Immature natural killer cell (primary cell): ENCODE results near the gene USP43. TPM values are rescaled to one million over a fixed set of nuclear protein-coding genes. Genes with fewer than 3 reads are reported as not detected.

Experiments used
- DNase-seq, 3 donors: peaks; one replicate each; pipeline ENCODE4 v3.0.0; 2022; ENCODE audit warnings: mixed read lengths in 1 of 3
- H3K27ac Mint-ChIP-seq, 6 donors: one replicate each; pipeline ENCODE4 v1.8.0; 2020; ENCODE audit warnings: mixed read lengths in 6 of 6, mild to moderate bottlenecking in 5 of 6, inconsistent platforms in 4 of 6, moderate library complexity in 3 of 6
- H3K27me3 Mint-ChIP-seq, 3 donors: one replicate each; pipeline ENCODE4 v1.8.0; 2020 to 2021; ENCODE audit warnings: low read depth in 3 of 3, mild to moderate bottlenecking in 3 of 3, mixed read lengths in 3 of 3, moderate library complexity in 3 of 3, inconsistent platforms in 1 of 3
- H3K36me3 Mint-ChIP-seq, 3 donors: one replicate each; pipeline ENCODE4 v1.8.0; 2020; ENCODE audit warnings: mixed read lengths in 3 of 3, inconsistent platforms in 2 of 3, mild to moderate bottlenecking in 2 of 3
- H3K4me1 Mint-ChIP-seq, 2 donors: one replicate each; pipeline ENCODE4 v1.8.0; 2020; ENCODE audit warnings: inconsistent platforms in 2 of 2, mild to moderate bottlenecking in 2 of 2, mixed read lengths in 2 of 2, moderate library complexity in 1 of 2
- H3K4me3 Mint-ChIP-seq, 5 donors: one replicate each; pipeline ENCODE4 v1.8.0; 2020; ENCODE audit warnings: mild to moderate bottlenecking in 5 of 5, mixed read lengths in 5 of 5, inconsistent platforms in 3 of 5, moderate library complexity in 3 of 5
- H3K9me3 Mint-ChIP-seq, 6 donors: one replicate each; pipeline ENCODE4 v1.8.0; 2020; ENCODE audit warnings: mild to moderate bottlenecking in 6 of 6, mixed read lengths in 6 of 6, inconsistent platforms in 4 of 6, moderate library complexity in 3 of 6
- polyA plus RNA-seq, 3 donors: library from polyadenylated mRNA; unstranded; fragments of 300-500 nt; fragmentation: Illumina TruSeq; gene quantifications; one replicate each; pipeline ENCODE4 v1.2.3, GENCODE V29; 2021

USP43 gene
- polyA plus RNA-seq, 3 donors from 2014 or later, result 0.14 to 0.29 TPM; not detected in 1

DNA sequence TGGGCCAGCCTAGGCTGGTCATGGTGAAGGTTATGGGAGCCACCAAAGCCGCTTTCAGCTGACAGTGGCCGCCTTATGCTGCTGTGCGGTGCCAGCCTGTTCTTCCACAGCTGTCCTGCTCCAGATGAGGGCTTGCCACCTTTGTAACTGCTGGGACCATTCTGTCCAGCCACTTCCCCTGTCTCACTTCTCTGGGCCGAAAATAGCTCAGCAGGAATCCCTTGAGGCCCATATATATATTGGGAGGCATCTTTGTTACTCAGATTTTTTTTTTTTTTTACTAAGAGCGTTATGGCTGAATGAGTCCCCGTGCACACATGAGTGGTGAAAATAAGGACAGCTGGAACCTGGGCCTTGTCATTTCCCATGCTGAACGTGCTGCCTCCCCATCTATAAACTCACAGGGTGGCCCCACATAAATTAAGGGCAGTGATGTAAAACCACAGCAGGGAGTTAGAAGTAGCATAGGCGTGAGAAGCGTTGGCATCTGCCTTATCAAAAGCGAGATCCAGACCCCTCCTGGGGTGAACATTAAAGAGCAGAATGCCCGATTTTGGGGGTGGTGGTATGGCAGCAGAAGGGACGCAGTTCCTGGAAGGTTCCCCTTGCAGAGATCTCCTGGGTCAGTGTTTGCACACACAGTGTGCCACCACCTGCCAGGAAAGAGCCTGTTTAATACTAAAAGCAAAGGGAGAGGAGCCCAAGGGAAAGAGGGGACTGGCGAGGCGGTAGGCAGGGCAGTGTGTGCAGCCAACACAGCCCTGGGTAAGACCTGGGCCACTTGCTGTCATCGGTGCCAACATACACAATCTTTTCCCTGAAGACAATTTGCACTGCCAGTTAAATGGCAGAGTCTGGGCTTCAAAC lies 57.8 kb downstream of the USP43 start:
- Mint-ChIP-seq H3K4me1 (no peaks in the 10 kb centered on the region), H3K27ac (no peak overlapping the region), H3K27me3 (peaks cover 0 to 4% (median 0%) of the 10 kb centered on the region in 3 donors), H3K4me3 (no peak overlapping the region), H3K9me3 (no peaks in the 10 kb centered on the region), H3K36me3 (peaks cover 0 to 16% (median 0%) of the 10 kb centered on the region in 3 donors)
- DNase-seq, result no peak

DNA sequence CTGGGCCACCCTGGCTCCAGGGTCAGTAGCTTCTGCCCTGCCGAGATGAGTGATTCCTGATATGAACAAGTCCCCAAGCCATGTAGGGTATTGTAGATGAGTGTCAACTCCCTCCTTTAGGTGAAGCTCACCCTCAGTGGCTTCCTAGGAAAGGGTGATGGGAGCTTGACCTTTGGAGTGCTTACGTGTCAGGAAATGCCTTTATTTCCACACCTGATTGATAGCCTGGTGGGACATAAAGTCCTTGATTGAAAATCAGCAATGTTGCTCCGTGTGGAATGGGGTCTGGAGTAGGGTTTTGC lies 58.4 kb downstream of the USP43 start:
- H3K4me1 Mint-ChIP-seq, result no peaks in the 10 kb centered on the region
- H3K27ac Mint-ChIP-seq, result no peak overlapping the region
- H3K4me3 Mint-ChIP-seq, result no peak overlapping the region
- peaks cover 0 to 15% (median 0%) of the 10 kb centered on the region in 3 donors for H3K36me3 Mint-ChIP-seq
- H3K9me3 Mint-ChIP-seq, result no peaks in the 10 kb centered on the region
- no peak for DNase-seq
- peaks cover 0 to 4% (median 0%) of the 10 kb centered on the region in 3 donors for H3K27me3 Mint-ChIP-seq

DNA sequence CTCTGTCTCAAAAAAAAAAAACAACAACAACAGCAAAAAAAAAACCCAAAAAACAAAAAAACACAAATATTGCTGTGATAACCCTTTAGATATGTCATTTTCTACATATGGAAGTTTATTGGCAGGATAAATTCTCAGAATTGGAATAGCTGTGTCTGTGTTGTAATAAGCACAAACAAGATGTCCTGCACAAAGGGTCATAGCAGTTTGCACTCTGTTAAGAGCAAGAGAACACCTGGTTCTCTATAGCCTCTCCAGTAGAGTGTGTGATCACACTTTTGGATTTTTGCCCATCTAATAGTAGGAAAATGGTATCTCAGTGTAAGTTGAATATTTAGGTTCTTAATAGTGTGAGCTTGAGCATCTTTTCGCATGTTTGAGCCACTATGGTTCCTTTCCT lies 60.4 kb downstream of the USP43 start:
- Mint-ChIP-seq H3K4me1 (no peaks in the 10 kb centered on the region), H3K27me3 (peaks cover 0 to 4% (median 0%) of the 10 kb centered on the region in 3 donors), H3K27ac (no peak overlapping the region), H3K9me3 (no peaks in the 10 kb centered on the region), H3K4me3 (no peak overlapping the region), H3K36me3 (peaks cover 0 to 15% (median 0%) of the 10 kb centered on the region in 3 donors)
- no peak for DNase-seq

DNA sequence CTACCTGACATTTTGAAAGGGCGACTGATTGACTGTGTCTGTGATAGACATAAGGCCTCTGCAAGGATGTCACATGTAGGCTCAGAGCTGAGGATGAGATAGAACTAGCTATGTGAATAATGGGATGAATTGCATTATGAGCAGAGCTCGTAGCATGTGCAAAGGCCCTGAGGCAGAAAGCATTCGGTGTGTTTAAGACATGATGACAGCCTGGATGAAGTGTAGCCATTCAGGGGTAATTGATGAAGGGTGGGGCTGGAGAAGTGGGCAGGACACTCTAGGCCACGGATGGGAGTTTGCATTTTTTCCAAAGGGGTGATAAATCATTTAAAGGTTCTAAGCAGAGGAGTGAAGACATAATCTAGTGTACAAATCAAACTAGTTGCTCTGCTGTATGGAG lies 62.6 kb downstream of the USP43 start:
- Mint-ChIP-seq H3K36me3 (peaks cover 0 to 14% (median 0%) of the 10 kb centered on the region in 3 donors), H3K4me3 (no peak overlapping the region), H3K4me1 (no peaks in the 10 kb centered on the region), H3K27me3 (peaks cover 0 to 4% (median 4%) of the 10 kb centered on the region in 3 donors), H3K9me3 (no peaks in the 10 kb centered on the region), H3K27ac (no peak overlapping the region)
- no peak for DNase-seq

DNA sequence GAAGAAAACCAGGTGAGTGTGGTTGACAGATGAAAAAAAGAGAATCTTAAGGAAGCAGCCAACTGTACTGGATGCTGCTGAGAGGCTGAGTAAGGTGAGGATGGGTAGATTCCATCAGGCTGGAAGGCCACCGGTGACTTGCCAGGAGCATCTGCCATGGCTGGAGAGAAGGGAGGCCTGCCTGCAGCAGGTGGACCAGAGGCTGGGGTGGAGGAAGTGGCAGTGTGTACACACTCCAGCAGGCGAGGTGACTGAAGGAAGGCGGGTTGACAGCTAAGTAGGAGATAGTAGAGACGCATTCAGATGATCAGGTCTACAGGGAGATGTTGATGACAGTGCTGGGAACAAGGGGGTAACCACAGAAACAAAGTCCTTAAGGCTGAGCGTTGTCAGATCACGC lies 69.5 kb downstream of the USP43 start:
- no peaks in the 10 kb centered on the region for H3K4me1 Mint-ChIP-seq
- no peak overlapping the region for H3K4me3 Mint-ChIP-seq
- no peaks in the 10 kb centered on the region for H3K9me3 Mint-ChIP-seq
- H3K27ac Mint-ChIP-seq, result no peak overlapping the region
- DNase-seq, result no peak
- peaks cover 0 to 6% (median 0%) of the 10 kb centered on the region in 3 donors for H3K36me3 Mint-ChIP-seq
- peaks cover 0 to 7% (median 2%) of the 10 kb centered on the region in 3 donors for H3K27me3 Mint-ChIP-seq

DNA sequence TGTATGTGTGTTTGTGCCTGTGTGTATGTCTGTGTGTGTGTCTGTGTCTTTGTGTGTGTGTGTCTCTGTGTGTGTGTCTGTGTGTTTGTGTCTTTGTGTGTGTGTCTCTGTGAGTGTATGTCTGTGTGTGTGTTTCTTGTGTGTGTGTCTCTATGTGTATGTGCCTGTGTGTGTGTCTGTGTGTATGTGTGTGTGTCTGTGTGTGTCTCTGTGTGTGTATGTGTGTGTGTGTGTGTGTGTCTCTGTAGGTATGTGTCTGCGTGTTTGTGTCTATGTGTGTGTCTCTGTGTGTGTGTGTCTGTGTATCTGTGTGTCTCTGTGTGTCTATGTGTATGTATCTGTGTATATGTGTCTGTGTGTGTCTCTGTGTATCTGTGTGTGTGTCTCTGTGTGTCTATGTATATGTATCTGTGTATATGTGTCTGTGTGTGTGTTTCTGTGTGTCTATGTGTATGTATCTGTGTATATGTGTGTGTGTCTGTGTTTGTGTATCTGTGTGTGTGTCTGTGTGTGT lies 70.2 kb downstream of the USP43 start:
- H3K4me3 Mint-ChIP-seq, result no peak overlapping the region

DNA sequence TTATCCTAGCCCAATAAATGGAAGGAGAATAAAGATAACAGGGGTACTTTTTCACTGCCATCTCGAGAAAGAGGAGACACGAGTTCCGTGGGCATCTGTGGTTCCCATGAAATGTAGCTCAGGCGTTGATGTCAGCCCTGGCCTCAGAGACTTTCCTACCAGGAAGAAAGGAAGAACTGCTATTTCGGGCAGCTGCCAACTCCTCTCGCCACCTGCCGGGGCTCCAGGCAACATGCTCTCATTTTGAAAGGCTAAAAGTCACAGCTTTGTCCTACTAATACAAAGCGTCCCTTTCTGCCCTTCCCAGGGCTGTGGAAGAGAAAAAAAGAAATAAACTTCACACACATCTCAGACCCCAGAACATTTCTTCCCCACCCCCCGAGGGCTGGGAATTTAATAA lies 80.3 kb downstream of the USP43 start:
- no peaks in the 10 kb centered on the region for H3K27me3 Mint-ChIP-seq
- H3K27ac Mint-ChIP-seq, result no peak overlapping the region
- H3K4me1 Mint-ChIP-seq, result no peaks in the 10 kb centered on the region
- no peak overlapping the region for H3K4me3 Mint-ChIP-seq
- no peaks in the 10 kb centered on the region for H3K36me3 Mint-ChIP-seq
- DNase-seq, result no peak
- H3K9me3 Mint-ChIP-seq, result no peaks in the 10 kb centered on the region

More for the DNA sequence above, 70.2 kb downstream of the USP43 start:
- H3K9me3 Mint-ChIP-seq, result no peaks in the 10 kb centered on the region
- H3K27me3 Mint-ChIP-seq, result peaks cover 0 to 7% (median 2%) of the 10 kb centered on the region in 3 donors
- peaks cover 0 to 6% (median 0%) of the 10 kb centered on the region in 3 donors for H3K36me3 Mint-ChIP-seq
- H3K4me1 Mint-ChIP-seq, result no peaks in the 10 kb centered on the region
- H3K27ac Mint-ChIP-seq, result no peak overlapping the region
- no peak for DNase-seq

DNA sequence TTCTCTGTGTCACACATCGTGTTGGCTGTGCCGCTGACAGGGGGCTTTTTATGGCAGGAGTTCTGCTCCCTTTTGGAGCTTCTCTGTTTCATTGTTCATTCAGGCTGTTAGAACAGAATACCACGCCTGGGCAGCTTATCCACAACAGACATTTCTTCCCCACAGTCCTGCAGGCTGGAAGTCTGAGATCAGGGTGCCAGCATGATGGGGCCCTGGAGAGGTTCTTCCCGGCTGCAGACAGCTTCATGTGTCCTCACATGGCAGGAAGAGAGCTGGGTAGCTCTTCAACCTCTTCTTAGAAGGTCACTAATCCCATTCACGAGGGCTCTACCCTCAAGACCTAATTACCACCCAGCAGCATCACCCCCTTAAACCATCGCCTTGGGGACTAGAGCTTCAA lies 81.0 kb downstream of the USP43 start:
- peaks cover 0 to 2% (median 0%) of the 10 kb centered on the region in 6 donors for H3K9me3 Mint-ChIP-seq
- no peaks in the 10 kb centered on the region for H3K36me3 Mint-ChIP-seq
- no peaks in the 10 kb centered on the region for H3K27me3 Mint-ChIP-seq
- DNase-seq, result no peak
- no peaks in the 10 kb centered on the region for H3K4me1 Mint-ChIP-seq
- H3K27ac Mint-ChIP-seq, result no peak overlapping the region
- H3K4me3 Mint-ChIP-seq, result no peak overlapping the region

DNA sequence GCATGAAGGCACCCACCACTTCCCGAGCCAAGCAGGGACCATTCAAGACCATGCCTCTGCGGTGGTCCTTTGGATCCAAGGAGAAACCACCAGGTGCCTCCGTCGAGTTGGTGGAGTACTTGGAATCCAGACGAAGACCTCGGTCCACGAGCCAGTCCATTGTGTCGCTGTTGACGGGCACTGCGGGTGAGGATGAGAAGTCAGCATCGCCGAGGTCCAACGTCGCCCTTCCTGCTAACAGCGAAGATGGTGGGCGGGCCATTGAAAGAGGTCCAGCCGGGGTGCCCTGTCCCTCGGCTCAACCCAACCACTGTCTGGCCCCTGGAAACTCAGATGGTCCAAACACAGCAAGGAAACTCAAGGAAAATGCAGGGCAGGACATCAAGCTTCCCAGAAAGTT lies 82.7 kb downstream of the USP43 start:
- no peak for DNase-seq
- Mint-ChIP-seq H3K4me3 (no peak overlapping the region), H3K27me3 (peaks cover 0 to 4% (median 2%) of the 10 kb centered on the region in 3 donors), H3K27ac (no peak overlapping the region), H3K9me3 (peaks cover 0 to 2% (median 0%) of the 10 kb centered on the region in 6 donors), H3K4me1 (no peaks in the 10 kb centered on the region), H3K36me3 (no peaks in the 10 kb centered on the region)

DNA sequence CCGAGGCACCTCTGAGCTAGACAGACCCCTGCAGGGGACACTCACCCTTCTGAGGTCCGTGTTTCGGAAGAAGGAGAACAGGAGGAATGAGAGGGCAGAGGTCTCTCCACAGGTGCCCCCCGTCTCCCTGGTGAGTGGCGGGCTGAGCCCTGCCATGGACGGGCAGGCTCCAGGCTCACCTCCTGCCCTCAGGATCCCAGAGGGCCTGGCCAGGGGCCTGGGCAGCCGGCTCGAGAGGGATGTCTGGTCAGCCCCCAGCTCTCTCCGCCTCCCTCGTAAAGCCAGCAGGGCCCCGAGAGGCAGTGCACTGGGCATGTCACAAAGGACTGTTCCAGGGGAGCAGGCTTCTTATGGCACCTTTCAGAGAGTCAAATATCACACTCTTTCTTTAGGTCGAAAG lies 83.2 kb downstream of the USP43 start:
- H3K9me3 Mint-ChIP-seq, result peaks cover 0 to 2% (median 0%) of the 10 kb centered on the region in 6 donors

DNA sequence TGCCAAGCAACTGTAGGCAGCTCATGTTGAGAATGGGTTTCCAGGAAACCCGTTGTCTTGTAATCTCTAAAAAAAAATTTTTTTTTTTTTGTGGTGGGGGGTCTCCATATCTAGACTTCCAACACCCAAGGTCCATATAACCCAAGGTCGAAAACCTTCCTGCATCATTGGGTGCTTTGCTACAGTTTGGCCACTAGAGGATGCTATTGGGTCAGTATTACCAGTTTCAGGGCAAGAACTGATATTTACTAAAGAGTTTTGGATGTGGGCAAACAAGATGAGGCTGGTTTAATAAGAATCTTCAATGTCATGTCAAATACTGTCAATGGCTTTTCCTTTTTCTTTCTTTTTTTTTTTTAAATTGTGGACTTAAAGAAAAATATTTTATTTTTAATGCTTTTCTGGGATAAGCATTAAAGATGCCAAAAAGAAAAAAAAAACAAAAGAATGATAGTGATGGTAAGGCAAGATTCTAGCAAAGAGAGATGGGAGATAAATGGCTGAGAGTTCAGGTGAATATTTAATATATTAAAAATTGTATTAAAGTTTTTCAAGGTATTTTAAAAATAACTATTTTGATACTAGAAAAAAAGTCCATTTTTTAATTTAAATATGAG lies 83.8 kb downstream of the USP43 start:
- DNase-seq, result peak; percentile 10 to 28 (median 27)
- H3K9me3 Mint-ChIP-seq, result peaks cover 0 to 2% (median 0%) of the 10 kb centered on the region in 6 donors
- H3K27me3 Mint-ChIP-seq, result peaks cover 0 to 4% (median 2%) of the 10 kb centered on the region in 3 donors
- no peak overlapping the region for H3K4me3 Mint-ChIP-seq
- no peaks in the 10 kb centered on the region for H3K36me3 Mint-ChIP-seq
- H3K27ac Mint-ChIP-seq, result no peak overlapping the region
- no peaks in the 10 kb centered on the region for H3K4me1 Mint-ChIP-seq

More for the DNA sequence above, 83.2 kb downstream of the USP43 start:
- H3K27ac Mint-ChIP-seq, result no peak overlapping the region
- DNase-seq, result no peak
- no peak overlapping the region for H3K4me3 Mint-ChIP-seq
- H3K4me1 Mint-ChIP-seq, result no peaks in the 10 kb centered on the region
- peaks cover 0 to 4% (median 2%) of the 10 kb centered on the region in 3 donors for H3K27me3 Mint-ChIP-seq
- H3K36me3 Mint-ChIP-seq, result no peaks in the 10 kb centered on the region

DNA sequence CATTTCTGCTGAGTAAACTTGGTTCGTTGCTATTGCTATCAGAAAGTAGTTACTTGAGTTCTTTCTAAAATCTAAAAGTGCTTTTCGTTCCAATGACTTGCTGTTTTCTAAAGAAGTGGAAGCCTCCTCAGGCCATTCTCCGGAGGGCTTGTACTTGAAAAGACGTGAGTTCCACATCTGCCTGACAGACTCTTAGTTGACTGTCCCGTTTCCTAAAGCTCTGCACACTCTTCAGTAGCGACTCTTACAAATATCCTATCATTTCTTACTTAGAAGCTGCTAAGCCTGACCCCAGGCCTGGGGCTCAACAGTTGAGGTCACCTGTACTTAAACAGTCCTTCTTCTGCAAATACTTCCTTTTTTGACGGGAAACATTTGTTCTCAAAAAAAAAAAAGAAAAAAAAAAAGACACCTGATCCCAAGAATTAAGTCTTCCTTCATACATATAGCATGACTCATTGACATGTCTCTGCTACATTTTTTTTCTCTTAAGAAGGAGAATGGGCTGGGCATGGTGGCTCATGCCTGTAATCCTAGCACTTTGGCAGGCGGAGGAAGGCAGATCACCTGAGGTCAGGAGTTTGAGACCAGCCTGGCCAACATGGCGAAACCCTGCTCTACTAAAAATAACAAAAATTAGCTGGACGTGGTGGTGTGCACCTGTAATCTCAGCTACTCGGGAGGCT lies 84.6 kb downstream of the USP43 start:
- H3K27ac Mint-ChIP-seq, result no peak overlapping the region
- no peaks in the 10 kb centered on the region for H3K4me1 Mint-ChIP-seq
- DNase-seq, result no peak
- peaks cover 0 to 4% (median 2%) of the 10 kb centered on the region in 3 donors for H3K27me3 Mint-ChIP-seq
- no peak overlapping the region for H3K4me3 Mint-ChIP-seq
- peaks cover 0 to 2% (median 0%) of the 10 kb centered on the region in 6 donors for H3K9me3 Mint-ChIP-seq
- H3K36me3 Mint-ChIP-seq, result no peaks in the 10 kb centered on the region

DNA sequence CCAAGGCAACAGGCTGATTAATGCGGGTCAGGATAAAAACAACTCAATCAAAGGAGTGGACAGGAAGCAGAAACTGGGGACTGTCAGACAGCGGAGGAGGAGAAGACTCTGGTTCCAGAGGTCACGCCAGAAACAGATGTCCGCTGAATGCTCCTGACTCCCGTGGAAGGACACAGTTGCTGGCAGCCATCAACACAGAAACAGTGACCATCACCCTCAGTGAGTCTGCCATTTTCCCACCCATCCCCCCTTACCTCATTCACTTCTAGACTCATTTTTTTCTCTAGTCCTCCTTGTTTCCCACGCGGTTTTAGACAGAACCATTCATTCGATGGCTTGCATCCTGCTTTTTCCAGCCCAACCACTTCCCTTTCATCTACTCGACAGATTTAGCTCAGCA lies 105.2 kb downstream of the USP43 start:
- Mint-ChIP-seq H3K27me3 (peaks cover 3 to 16% (median 6%) of the 10 kb centered on the region in 3 donors), H3K36me3 (no peaks in the 10 kb centered on the region), H3K4me3 (no peak overlapping the region), H3K9me3 (no peaks in the 10 kb centered on the region), H3K27ac (no peak overlapping the region), H3K4me1 (no peaks in the 10 kb centered on the region)
- DNase-seq, result no peak

DNA sequence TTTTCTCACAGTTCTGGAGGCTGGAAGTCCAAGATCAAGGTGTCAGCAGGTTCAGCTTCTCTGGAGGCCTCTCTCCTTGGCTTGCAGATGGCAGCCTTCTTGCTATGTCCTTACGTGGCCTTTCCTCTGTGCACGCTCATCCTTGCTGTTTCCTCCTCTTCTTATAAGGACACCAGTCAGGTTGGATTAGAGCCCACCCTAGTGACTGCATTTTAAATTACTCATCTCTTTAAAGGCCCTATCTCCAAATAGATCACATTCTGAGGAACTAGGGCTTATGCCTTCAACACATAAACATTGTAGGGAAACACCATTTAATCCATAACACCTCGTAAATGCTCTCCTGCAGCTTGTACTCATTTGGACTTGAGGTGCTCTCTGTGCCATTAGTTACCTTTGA lies 109.8 kb downstream of the USP43 start:
- no peak for DNase-seq
- Mint-ChIP-seq H3K4me3 (no peak overlapping the region), H3K27me3 (peaks cover 0 to 15% (median 4%) of the 10 kb centered on the region in 3 donors), H3K9me3 (no peaks in the 10 kb centered on the region), H3K4me1 (no peaks in the 10 kb centered on the region), H3K36me3 (no peaks in the 10 kb centered on the region), H3K27ac (no peak overlapping the region)
